ENCODE measurements around the gene KCNMB2. TPM values are rescaled to one million over a fixed set of nuclear protein-coding genes. Genes with fewer than 3 reads are reported as not detected.
"Not testable (repeated sequence)": the region's sequence is repeated elsewhere in the genome, so short reads cannot be mapped to it uniquely, and the experiment has no call there.

Gene KCNMB2
- total RNA-seq, 1 experiment from 2014 or later, result not detected

- H3K27ac Mint-ChIP-seq (ENCODE audit: unreplicated experiment), result no peak overlapping the region
- BruUV-seq (replicated peaks), result no TSS peak
- DNase-seq, result no peak
- no peak overlapping the region for H3K4me3 Mint-ChIP-seq (ENCODE audit: unreplicated experiment)
- no peaks in the 10 kb centered on the region for H3K9me3 Mint-ChIP-seq (ENCODE audit: unreplicated experiment)
- ChIA-PET CTCF (no interaction called here), POLR2A (no interaction called here)
- Histone ChIP-seq H3K4me3 (ENCODE audit: low read depth, low read length) (no peak overlapping the region), H3K4me1 (no peaks in the 10 kb centered on the region), H3K36me3 (ENCODE audit: control insufficient read depth, insufficient read depth, low read length) (no peaks in the 10 kb centered on the region), H3K9me3 (no peaks in the 10 kb centered on the region), H3K27me3 (replicated peaks; ENCODE audit: control insufficient read depth, insufficient read depth, low read length) (no peaks in the 10 kb centered on the region)
- H3K4me1 Mint-ChIP-seq (ENCODE audit: low read depth, unreplicated experiment), result no peaks in the 10 kb centered on the region
- intact Hi-C loops (cut with micrococcal nuclease; ENCODE audit: unreplicated experiment), result no loop called here
- TF ChIP-seq CTCF (IDR thresholded peaks at IDR 0.05; ENCODE audit: insufficient read depth in 1 of 2, low read depth in 1 of 2, low read length in 1 of 2, severe bottlenecking in 1 of 2, unreplicated experiment in 1 of 2), result no peak
- no peaks in the 10 kb centered on the region for H3K27me3 Mint-ChIP-seq (ENCODE audit: insufficient read depth, unreplicated experiment)
- no peaks in the 10 kb centered on the region for H3K36me3 Mint-ChIP-seq (ENCODE audit: insufficient read depth, unreplicated experiment)
Observed at GRCh38 chr3:178851564-178851963, 315.3 kb downstream of the KCNMB2 start.

DNA sequence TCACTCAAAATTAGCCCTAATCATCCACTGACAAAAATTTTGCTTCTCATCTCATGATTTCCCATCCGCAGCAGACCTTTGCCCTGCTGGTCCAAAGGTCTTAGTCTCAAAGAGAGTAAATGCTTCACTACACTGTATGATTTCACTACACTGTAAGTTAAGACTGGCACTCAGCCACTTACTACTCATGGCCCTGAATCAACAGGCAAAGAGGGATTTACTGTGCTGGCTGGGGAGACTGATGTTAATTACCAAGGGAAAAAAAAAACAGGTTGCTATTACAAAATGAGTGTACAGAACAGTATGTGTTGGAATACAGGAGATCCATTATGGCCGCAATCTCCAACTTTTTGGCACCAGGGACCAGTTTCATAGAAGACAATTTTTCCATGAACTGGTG lies 320.6 kb downstream of the KCNMB2 start:
- POLR2A ChIA-PET, result no interaction called here
- no peaks in the 10 kb centered on the region for H3K27me3 Mint-ChIP-seq (ENCODE audit: insufficient read depth, unreplicated experiment)
- H3K36me3 Mint-ChIP-seq (ENCODE audit: insufficient read depth, unreplicated experiment), result peaks cover 5% of the 10 kb centered on the region
- TF ChIP-seq CTCF (IDR thresholded peaks at IDR 0.05; ENCODE audit: insufficient read depth in 1 of 2, low read depth in 1 of 2, low read length in 1 of 2, severe bottlenecking in 1 of 2, unreplicated experiment in 1 of 2), result no peak
- CTCF ChIA-PET, result no interaction called here
- H3K4me3 Mint-ChIP-seq (ENCODE audit: unreplicated experiment), result no peak overlapping the region
- no peak overlapping the region for H3K27ac Mint-ChIP-seq (ENCODE audit: unreplicated experiment)
- H3K36me3 ChIP-seq (ENCODE audit: control insufficient read depth, insufficient read depth, low read length), result no peaks in the 10 kb centered on the region
- H3K9me3 Mint-ChIP-seq (ENCODE audit: unreplicated experiment), result no peaks in the 10 kb centered on the region
- BruUV-seq (replicated peaks), result no TSS peak
- H3K9me3 ChIP-seq, result no peaks in the 10 kb centered on the region
- DNase-seq, result no peak
- no peaks in the 10 kb centered on the region for H3K4me1 Mint-ChIP-seq (ENCODE audit: low read depth, unreplicated experiment)
- H3K4me3 ChIP-seq (ENCODE audit: low read depth, low read length), result no peak overlapping the region
- intact Hi-C loops (cut with micrococcal nuclease; ENCODE audit: unreplicated experiment), result no loop called here
- H3K27me3 ChIP-seq (replicated peaks; ENCODE audit: control insufficient read depth, insufficient read depth, low read length), result no peaks in the 10 kb centered on the region
- no peaks in the 10 kb centered on the region for H3K4me1 ChIP-seq

- Histone ChIP-seq H3K9me3 (no peaks in the 10 kb centered on the region), H3K4me3 (ENCODE audit: low read depth, low read length) (peak overlapping the region; percentile 59), H3K27me3 (replicated peaks; ENCODE audit: control insufficient read depth, insufficient read depth, low read length) (no peaks in the 10 kb centered on the region), H3K36me3 (ENCODE audit: control insufficient read depth, insufficient read depth, low read length) (no peaks in the 10 kb centered on the region), H3K4me1 (no peaks in the 10 kb centered on the region)
- no peak for TF ChIP-seq CTCF (IDR thresholded peaks at IDR 0.05; ENCODE audit: insufficient read depth in 1 of 2, low read depth in 1 of 2, low read length in 1 of 2, severe bottlenecking in 1 of 2, unreplicated experiment in 1 of 2)
- Mint-ChIP-seq H3K4me3 (ENCODE audit: unreplicated experiment) (peak overlapping the region; percentile 94), H3K9me3 (ENCODE audit: unreplicated experiment) (no peaks in the 10 kb centered on the region), H3K4me1 (ENCODE audit: low read depth, unreplicated experiment) (no peaks in the 10 kb centered on the region), H3K36me3 (ENCODE audit: insufficient read depth, unreplicated experiment) (peaks cover 5% of the 10 kb centered on the region), H3K27ac (ENCODE audit: unreplicated experiment) (peak overlapping the region; percentile 97), H3K27me3 (ENCODE audit: insufficient read depth, unreplicated experiment) (no peaks in the 10 kb centered on the region)
- no peak for DNase-seq
- ChIA-PET CTCF (no interaction called here), POLR2A (no interaction called here)
- intact Hi-C loops (cut with micrococcal nuclease; ENCODE audit: unreplicated experiment), result no loop called here
- BruUV-seq (replicated peaks), result no TSS peak
Observed at GRCh38 chr3:178859386-178859785, 323.1 kb downstream of the KCNMB2 start.

GRCh38 chr3:178859900-178860436 lies 323.7 kb downstream of the KCNMB2 start:
- H3K9me3 ChIP-seq; H3K4me1 Mint-ChIP-seq (ENCODE audit: low read depth, unreplicated experiment); H3K27me3 Mint-ChIP-seq (ENCODE audit: insufficient read depth, unreplicated experiment); H3K4me1 ChIP-seq; intact Hi-C loops (cut with micrococcal nuclease; ENCODE audit: unreplicated experiment); H3K27me3 ChIP-seq (replicated peaks; ENCODE audit: control insufficient read depth, insufficient read depth, low read length); H3K36me3 ChIP-seq (ENCODE audit: control insufficient read depth, insufficient read depth, low read length); H3K9me3 Mint-ChIP-seq (ENCODE audit: unreplicated experiment); H3K36me3 Mint-ChIP-seq (ENCODE audit: insufficient read depth, unreplicated experiment); CTCF ChIA-PET: not testable (repeated sequence)
- H3K27ac Mint-ChIP-seq (ENCODE audit: unreplicated experiment), result peak overlapping the region; percentile 97
- H3K4me3 ChIP-seq (ENCODE audit: low read depth, low read length), result peak overlapping the region; percentile 59
- peak; percentile 49 to 55 for DNase-seq
- POLR2A ChIA-PET, result interaction anchor here (0.6 kb wide), 1 partner anchor 56 kb away, joined by 3 read pairs; no protein-coding TSS in a partner anchor
- BruUV-seq (replicated peaks), result TSS peak; percentile 43
- H3K4me3 Mint-ChIP-seq (ENCODE audit: unreplicated experiment), result peak overlapping the region; percentile 94

All from Caco-2 (cell line).